ENCODE results near the gene MLLT3.
A peak's percentile ranks its signal among the peaks of the same experiment; 100 is the strongest.

Gene MLLT3

GRCh38 chr9:20622330-20623020 is at the start of gene MLLT3:
TSS of gene MLLT3 (minus strand) at chr9:20622499.
- DNase-seq (ENCODE audit: low read depth), result peak; percentile 97

- no peak for DNase-seq (ENCODE audit: low read depth)
Measured at GRCh38 chr9:20671635-20672034, 49.3 kb upstream of the MLLT3 start.

- no peak for DNase-seq (ENCODE audit: low read depth)
Measured at GRCh38 chr9:20670395-20670794, 48.1 kb upstream of the MLLT3 start.

GRCh38 chr9:20664501-20664900 is 42.2 kb upstream of the MLLT3 start:
- DNase-seq (ENCODE audit: low read depth), result no peak

GRCh38 chr9:20663133-20663532 is 40.8 kb upstream of the MLLT3 start:
- no peak for DNase-seq (ENCODE audit: low read depth)

- no peak for DNase-seq (ENCODE audit: low read depth)
Measured at GRCh38 chr9:20662156-20662555, 39.9 kb upstream of the MLLT3 start.

GRCh38 chr9:20659474-20659967 is 37.2 kb upstream of the MLLT3 start:
- no peak for DNase-seq (ENCODE audit: low read depth)

GRCh38 chr9:20658677-20659473 is 36.6 kb upstream of the MLLT3 start:
- DNase-seq (ENCODE audit: low read depth), result no peak

- DNase-seq (ENCODE audit: low read depth), result peak; percentile 18
Measured at GRCh38 chr9:20658246-20658667, 36.0 kb upstream of the MLLT3 start.

- no peak for DNase-seq (ENCODE audit: low read depth)
Measured at GRCh38 chr9:20651939-20652338, 29.6 kb upstream of the MLLT3 start.

GRCh38 chr9:20650750-20651299 is 28.5 kb upstream of the MLLT3 start:
- no peak for DNase-seq (ENCODE audit: low read depth)

- DNase-seq (ENCODE audit: low read depth), result no peak
Measured at GRCh38 chr9:20650313-20650712, 28.0 kb upstream of the MLLT3 start.

GRCh38 chr9:20649381-20649780 is 27.1 kb upstream of the MLLT3 start:
- DNase-seq (ENCODE audit: low read depth), result no peak

GRCh38 chr9:20646656-20647055 is 24.4 kb upstream of the MLLT3 start:
- no peak for DNase-seq (ENCODE audit: low read depth)

- DNase-seq (ENCODE audit: low read depth), result no peak
Measured at GRCh38 chr9:20643660-20644059, 21.4 kb upstream of the MLLT3 start.

GRCh38 chr9:20642045-20642444 is 19.7 kb upstream of the MLLT3 start:
- no peak for DNase-seq (ENCODE audit: low read depth)

- DNase-seq (ENCODE audit: low read depth), result peak; percentile 74
Measured at GRCh38 chr9:20640331-20641187, 18.3 kb upstream of the MLLT3 start.

GRCh38 chr9:20636888-20637440 is 14.7 kb upstream of the MLLT3 start:
- DNase-seq (ENCODE audit: low read depth), result no peak

- no peak for DNase-seq (ENCODE audit: low read depth)
Measured at GRCh38 chr9:20634895-20635294, 12.6 kb upstream of the MLLT3 start.

GRCh38 chr9:20632705-20633104 is 10.4 kb upstream of the MLLT3 start:
- no peak for DNase-seq (ENCODE audit: low read depth)

GRCh38 chr9:20630241-20630943 is 8.1 kb upstream of the MLLT3 start:
- no peak for DNase-seq (ENCODE audit: low read depth)
